Loucy (cell line): ENCODE data around the gene TPM2.

Experiments used
- H2AFZ ChIP-seq: fragments of 200-600 bp; sonication (generic); 2 replicates; pipeline ENCODE4 v1.6.0; 2016; ENCODE audit warnings: antibody characterized with exemption, mild to moderate bottlenecking, low read length, moderate library complexity
- H3F3A ChIP-seq: fragments of 200-600 bp; 2 replicates; pipeline ENCODE4 v1.6.0; 2016; ENCODE audit warnings: antibody characterized with exemption, low read depth, mild to moderate bottlenecking
- H3K27me3 ChIP-seq: fragments of 200-600 bp; sonication (generic); 2 replicates; pipeline ENCODE4 v1.6.1; 2014; ENCODE audit warnings: low read length, mild to moderate bottlenecking; ENCODE audit not compliant: insufficient read depth, poor library complexity, severe bottlenecking
- H3K36me3 ChIP-seq: fragments of 200-600 bp; sonication (generic); 2 replicates; pipeline ENCODE4 v1.6.1; 2016; ENCODE audit warnings: low read length; ENCODE audit not compliant: insufficient read depth
- H3K4me1 ChIP-seq: fragments of 200-600 bp; sonication (generic); 2 replicates; pipeline ENCODE4 v1.5.1; 2014; ENCODE audit warnings: low read length, mild to moderate bottlenecking; ENCODE audit not compliant: insufficient read depth, poor library complexity, severe bottlenecking
- H3K4me2 ChIP-seq: fragments of 200-600 bp; sonication (generic); 2 replicates; pipeline ENCODE4 v1.6.0; 2014; ENCODE audit warnings: antibody characterized with exemption, low read length, low read depth, mild to moderate bottlenecking; ENCODE audit not compliant: poor library complexity, severe bottlenecking
- H3K4me3 ChIP-seq: fragments of 200-600 bp; sonication (generic); 2 replicates; pipeline ENCODE4 v1.5.1; 2014; ENCODE audit warnings: low read length, mild to moderate bottlenecking, mixed read lengths; ENCODE audit not compliant: poor library complexity, severe bottlenecking
- H3K79me2 ChIP-seq: fragments of 200-600 bp; sonication (generic); 2 replicates; pipeline ENCODE4 v1.6.1; 2014; ENCODE audit warnings: low read length; ENCODE audit not compliant: insufficient read depth
- H3K9ac ChIP-seq: fragments of 200-600 bp; sonication (generic); 2 replicates; pipeline ENCODE4 v1.6.0; 2014; ENCODE audit warnings: mild to moderate bottlenecking, low read depth, low read length, moderate library complexity; ENCODE audit not compliant: poor library complexity, severe bottlenecking
- H3K9me2 ChIP-seq: fragments of 200-600 bp; sonication (generic); replicated peaks from 2 replicates; pipeline ENCODE4 v1.6.1; 2016; ENCODE audit warnings: low read depth, low read length, mixed read lengths
- H3K9me3 ChIP-seq: fragments of 200-600 bp; sonication (generic); 2 replicates; pipeline ENCODE4 v1.6.1; 2014; ENCODE audit warnings: mild to moderate bottlenecking, antibody characterized with exemption, low read length, low read depth; ENCODE audit not compliant: insufficient read depth
- H4K20me1 ChIP-seq: fragments of 200-600 bp; sonication (generic); 2 replicates; pipeline ENCODE4 v1.6.0; 2014; ENCODE audit warnings: antibody characterized with exemption, low read length, mild to moderate bottlenecking; ENCODE audit not compliant: insufficient read depth, poor library complexity, severe bottlenecking
- CTCF ChIP-seq: fragments of 200-600 bp; sonication (generic); conservative IDR thresholded peaks from 2 replicates; pipeline ENCODE4 v1.5.1; 2014; ENCODE audit warnings: mild to moderate bottlenecking, antibody characterized with exemption, low read length
- EZH2phosphoT487 ChIP-seq: fragments of 200-600 bp; IDR thresholded peaks from 2 replicates; pipeline ENCODE4 v1.6.1; 2018; ENCODE audit warnings: antibody characterized with exemption, mild to moderate bottlenecking, moderate library complexity, borderline replicate concordance

TPM2 gene

GRCh38 chr9:35714579-35715252, 25.0 kb upstream of the TPM2 start:
- Histone ChIP-seq H3K9me2 (no peaks in the 10 kb centered on the region), H3K27me3 (no peaks in the 10 kb centered on the region), H3K4me1 (no peaks in the 10 kb centered on the region), H2AFZ (no peak overlapping the region), H3K4me2 (no peak overlapping the region), H3K9ac (no peak overlapping the region), H3K9me3 (no peaks in the 10 kb centered on the region), H4K20me1 (no peaks in the 10 kb centered on the region), H3K79me2 (no peaks in the 10 kb centered on the region), H3K36me3 (peaks cover 94% of the 10 kb centered on the region; the same call in 1 of the 2 replicates), H3F3A (no peaks in the 10 kb centered on the region), H3K4me3 (no peak overlapping the region)
- TF ChIP-seq CTCF (no peak), EZH2phosphoT487 (no peak)

- Histone ChIP-seq H3K27me3 (no peaks in the 10 kb centered on the region), H3K36me3 (peaks cover 92% of the 10 kb centered on the region; the same call in 1 of the 2 replicates), H3K9me2 (no peaks in the 10 kb centered on the region), H2AFZ (no peak overlapping the region), H3K4me3 (no peak overlapping the region), H3K4me1 (no peaks in the 10 kb centered on the region), H4K20me1 (no peaks in the 10 kb centered on the region), H3K79me2 (no peaks in the 10 kb centered on the region), H3K4me2 (no peak overlapping the region), H3K9me3 (no peaks in the 10 kb centered on the region), H3F3A (no peaks in the 10 kb centered on the region), H3K9ac (no peak overlapping the region)
- TF ChIP-seq CTCF, result no peak
- no peak for TF ChIP-seq EZH2phosphoT487
Measured at GRCh38 chr9:35714123-35714522, 24.4 kb upstream of the TPM2 start.

- H2AFZ ChIP-seq, result no peak overlapping the region
- H3F3A ChIP-seq, result no peaks in the 10 kb centered on the region
- H3K9ac ChIP-seq, result no peak overlapping the region
- H3K9me3 ChIP-seq, result no peaks in the 10 kb centered on the region
- H3K36me3 ChIP-seq, result peaks cover 92% of the 10 kb centered on the region; the same call in 1 of the 2 replicates
- no peaks in the 10 kb centered on the region for H4K20me1 ChIP-seq
- TF ChIP-seq CTCF, result no peak
- TF ChIP-seq EZH2phosphoT487, result no peak
- H3K4me3 ChIP-seq, result no peak overlapping the region
- no peaks in the 10 kb centered on the region for H3K4me1 ChIP-seq
- H3K9me2 ChIP-seq, result no peaks in the 10 kb centered on the region
- no peaks in the 10 kb centered on the region for H3K79me2 ChIP-seq
- no peaks in the 10 kb centered on the region for H3K27me3 ChIP-seq
- no peak overlapping the region for H3K4me2 ChIP-seq
Measured at GRCh38 chr9:35713578-35713977, 23.9 kb upstream of the TPM2 start.
